Body of pancreas (tissue), 4 donors: Measurements from ENCODE around the gene SWSAP1. TPM values are rescaled to one million over a fixed set of nuclear protein-coding genes. Genes with fewer than 3 reads are reported as not detected.
A peak's percentile ranks its signal among the peaks of the same experiment; 100 is the strongest.

Experiments
- ATAC-seq: fragments of 150-250 bp; one replicate; pipeline ENCODE4 v1.9.1; 2016
- DNase-seq, 4 donors: peaks; one replicate each; pipeline ENCODE4 v3.0.0-alpha.2; 2019
- H3K27ac ChIP-seq, 4 donors: fragments of 200-600 bp; sonication (generic); 1 replicate in 3 of 4; 2 replicates in 1 of 4; pipeline versions ENCODE4 v1.5.1 to v1.6.1; 2016 to 2019; ENCODE audit warnings: mild to moderate bottlenecking in 1 of 4, mixed read lengths in 1 of 4, moderate library complexity in 1 of 4
- H3K27me3 ChIP-seq, 2 donors: fragments of 200-600 bp; sonication (generic); one replicate each; pipeline ENCODE4 v1.6.0; 2016; ENCODE audit warnings: mild to moderate bottlenecking in 1 of 2
- H3K36me3 ChIP-seq, 2 donors: fragments of 200-600 bp; sonication (generic); replicated peaks in 1 of 2; 2 replicates each; pipeline ENCODE4 v1.5.1; 2016; ENCODE audit warnings: low read depth in 2 of 2; ENCODE audit not compliant: insufficient read depth in 1 of 2
- H3K4me1 ChIP-seq: fragments of 200-600 bp; sonication (generic); one replicate; pipeline ENCODE4 v1.6.0; 2016
- H3K4me3 ChIP-seq, 2 donors: fragments of 200-600 bp; sonication (generic); 1 replicate in 1 of 2; 2 replicates in 1 of 2; pipeline ENCODE4 v1.5.1; 2016 to 2019
- H3K9me3 ChIP-seq, 3 donors: fragments of 200-600 bp; sonication (generic); 1 replicate in 2 of 3; 2 replicates in 1 of 3; pipeline ENCODE4 v1.5.1; 2016
- CTCF ChIP-seq, 7 experiments: fragments of 450-650 bp in 4 of 7; fragments of 200-600 bp in 3 of 7; sonication (generic) in 3 of 7; IDR thresholded peaks; one replicate each; pipeline ENCODE4 v1.5.1; 2016 to 2019; ENCODE audit warnings: antibody characterized with exemption in 7 of 7
- POLR2A ChIP-seq, 3 donors: fragments of 450-650 bp; IDR thresholded peaks; one replicate each; pipeline ENCODE4 v1.6.1; 2016; ENCODE audit warnings: antibody characterized with exemption in 3 of 3, mild to moderate bottlenecking in 2 of 3
- WGBS, 2 donors: methylation state at CpG; one replicate each; pipeline ENCODE4 v1.1.5; 2017; 5-methylcytosine and 5-hydroxymethylcytosine counted together
- intact Hi-C: fragments of 100-400 bp; cut with DNase I; formaldehyde crosslinking; loops from one replicate; pipeline ENCODE4 v1.15.1; 2023
- total RNA-seq, 2 donors: library from RNA; depleted of rRNA; stranded (reverse); fragments of >200 nt; gene quantifications; one replicate each; pipeline ENCODE4 v1.1.0, GENCODE V29; 2016

Gene SWSAP1
- total RNA-seq, 2 donors from 2014 or later: 0.78 to 2.0 TPM

DNA sequence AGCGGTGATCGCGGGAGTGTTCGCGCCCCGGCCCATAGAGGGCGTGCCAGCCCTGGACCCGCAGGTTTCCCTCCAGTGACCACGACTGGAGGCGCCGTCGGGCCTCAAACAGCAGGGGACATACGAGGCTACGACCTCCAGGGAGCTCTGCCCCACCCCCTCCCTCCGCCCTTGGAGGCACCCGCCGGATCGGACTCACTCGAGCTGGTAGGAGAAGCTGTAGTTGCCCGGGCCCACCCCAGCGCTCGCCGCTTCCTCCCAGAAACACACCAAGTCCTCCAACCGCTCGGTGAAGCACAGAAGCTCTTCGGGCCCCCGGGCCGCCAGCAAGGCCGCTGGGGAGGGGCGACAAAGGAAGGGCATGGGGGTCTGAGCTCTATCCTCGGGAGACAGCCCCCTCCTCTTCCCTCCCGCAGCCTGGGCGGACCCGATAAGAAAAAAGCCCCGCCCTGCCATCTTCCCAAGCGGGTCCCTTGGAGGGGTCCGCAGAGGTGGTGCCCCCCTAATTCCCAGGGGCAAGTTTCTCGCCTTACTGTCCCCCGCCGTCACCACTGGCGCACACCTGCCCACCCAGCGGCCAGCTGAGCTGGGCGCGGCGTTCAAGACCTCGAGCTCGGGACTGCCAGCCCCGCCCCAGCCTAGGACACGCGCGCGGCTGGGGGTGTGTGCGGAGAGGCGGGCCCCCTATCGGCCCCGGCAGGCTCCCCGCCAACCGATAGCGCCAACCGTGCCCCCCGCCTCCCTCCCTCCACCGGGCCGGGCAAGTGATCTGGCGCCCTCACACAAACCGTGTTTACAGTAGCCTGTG lies 8.6 kb downstream of the SWSAP1 start:
- WGBS, 2 donors: 3 to 4% methylated on average over 6 to 59 of the region's 65 CpGs
- Histone ChIP-seq H3K36me3 (no peaks in the 10 kb centered on the region), H3K4me1 (peaks cover 45% of the 10 kb centered on the region), H3K27ac (peak overlapping the region in 3 of 4 donors; percentile 25 to 64 (median 55)), H3K27me3 (no peaks in the 10 kb centered on the region), H3K9me3 (no peaks in the 10 kb centered on the region), H3K4me3 (no peak overlapping the region)
- TF ChIP-seq POLR2A (IDR thresholded peaks at IDR 0.05) (peak in 1 of 3 donors; percentile 17), CTCF (IDR thresholded peaks at IDR 0.05) (peak; percentile 38 to 68 (median 61))
- DNase-seq (peak; percentile 58 to 73 (median 64)), ATAC-seq (peak; percentile 17)
- intact Hi-C loops: no loop called here

DNA sequence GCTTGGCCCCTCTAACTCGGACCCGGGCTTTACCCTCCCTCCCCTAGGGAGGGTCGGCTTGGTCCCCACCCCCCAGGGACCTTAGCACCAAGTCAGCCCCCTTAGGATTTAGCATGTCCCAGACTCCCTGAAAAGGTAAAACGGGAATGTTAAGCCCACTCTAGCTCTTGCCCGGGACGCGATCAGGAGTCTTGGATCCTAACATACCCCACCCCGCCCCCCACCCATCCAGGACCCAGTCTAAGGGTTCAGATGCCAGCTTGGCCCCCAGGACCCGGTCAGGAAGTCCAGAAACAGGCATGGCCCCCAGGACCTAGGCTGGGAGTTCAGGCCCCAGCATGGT lies 9.2 kb downstream of the SWSAP1 start:
- peaks cover 39% of the 10 kb centered on the region for H3K4me1 ChIP-seq
- DNase-seq: peak in 1 of 4 donors; percentile 22
- TF ChIP-seq POLR2A (IDR thresholded peaks at IDR 0.05) (no peak), CTCF (IDR thresholded peaks at IDR 0.05) (no peak)
- 0% methylated on average over 4 of the region's 9 CpGs; no CpG with 5 or more reads in 1 of the 2 donors for WGBS, 2 donors
- peak overlapping the region; percentile 50 to 72 (median 60) for H3K27ac ChIP-seq
- H3K4me3 ChIP-seq: peak overlapping the region in 1 of 2 donors; percentile 25
- intact Hi-C loops: no loop called here
- no peaks in the 10 kb centered on the region for H3K9me3 ChIP-seq
- no peak for ATAC-seq
- no peaks in the 10 kb centered on the region for H3K36me3 ChIP-seq
- H3K27me3 ChIP-seq: no peaks in the 10 kb centered on the region

GRCh38 chr19:11384778-11385129 lies 10.3 kb downstream of the SWSAP1 start:
- peaks cover 37% of the 10 kb centered on the region for H3K4me1 ChIP-seq
- ATAC-seq: no peak
- intact Hi-C loops: no loop called here
- peak overlapping the region in 2 of 4 donors; percentile 55 to 64 for H3K27ac ChIP-seq
- H3K4me3 ChIP-seq: no peak overlapping the region
- no peaks in the 10 kb centered on the region for H3K9me3 ChIP-seq
- no peaks in the 10 kb centered on the region for H3K36me3 ChIP-seq
- DNase-seq: no peak
- TF ChIP-seq CTCF (IDR thresholded peaks at IDR 0.05): no peak
- no peak for TF ChIP-seq POLR2A (IDR thresholded peaks at IDR 0.05)
- no peaks in the 10 kb centered on the region for H3K27me3 ChIP-seq
- 60 to 78% methylated on average over 5 of the region's 5 CpGs for WGBS, 2 donors

DNA sequence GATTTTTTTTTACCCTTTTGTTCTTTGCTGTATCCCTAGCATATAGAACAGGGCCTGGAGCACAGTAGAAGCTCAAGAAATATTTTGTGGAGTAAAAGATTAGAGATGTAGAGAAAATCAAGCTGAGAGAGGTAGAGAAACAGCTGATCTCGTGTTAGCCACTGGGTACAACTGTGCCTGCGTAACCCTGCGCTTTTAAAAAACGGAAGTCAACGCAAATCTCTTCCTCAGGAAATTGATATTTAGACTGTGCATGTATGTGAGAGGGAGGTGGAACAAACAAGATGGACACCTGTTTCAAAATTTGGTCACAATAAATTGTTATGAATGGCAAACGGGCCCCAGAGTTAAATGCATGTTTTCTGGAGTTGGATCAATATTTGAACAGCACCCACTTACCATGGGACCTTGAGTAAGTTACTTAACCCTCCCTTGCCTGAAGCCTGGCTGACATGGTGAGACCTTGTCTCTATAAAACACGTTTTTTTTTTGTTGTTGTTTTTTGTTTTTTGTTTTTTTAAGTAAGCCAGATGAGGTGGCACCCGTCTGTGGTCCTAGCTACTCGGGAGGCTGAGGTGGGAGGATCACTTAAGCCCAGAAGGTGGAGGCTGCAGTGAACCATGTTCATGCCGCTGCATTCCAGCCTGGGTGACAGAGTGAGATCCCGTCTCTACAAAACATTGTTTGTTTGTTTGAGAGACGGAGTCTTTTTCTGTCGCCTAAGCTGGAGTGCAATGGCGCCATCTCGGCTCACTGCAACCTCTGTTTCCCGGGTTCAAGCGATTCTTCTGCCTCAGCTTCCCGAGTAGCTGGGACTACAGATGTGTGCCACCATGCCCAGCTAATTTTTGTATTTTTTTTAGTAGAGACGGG lies 12.9 kb downstream of the SWSAP1 start:
- WGBS, 2 donors: 70 to 76% methylated on average over 19 of the region's 19 CpGs
- intact Hi-C loops: no loop called here
- Histone ChIP-seq H3K27ac (no peak overlapping the region), H3K4me3 (no peak overlapping the region), H3K27me3 (no peaks in the 10 kb centered on the region), H3K36me3 (no peaks in the 10 kb centered on the region), H3K4me1 (peaks cover 19% of the 10 kb centered on the region), H3K9me3 (no peaks in the 10 kb centered on the region)
- ATAC-seq (no peak), DNase-seq (no peak)
- TF ChIP-seq CTCF (IDR thresholded peaks at IDR 0.05) (no peak), POLR2A (IDR thresholded peaks at IDR 0.05) (no peak)
